IMR-90 (cell line): Measurements from ENCODE around the gene CADM1. TPM values are rescaled to one million over a fixed set of nuclear protein-coding genes. Genes with fewer than 3 reads are reported as not detected.

Experiments used
- ATAC-seq: fragments of 200-7000 bp; cut with Tn5 transposase; 2 replicates; pipeline ENCODE4 v1.9.1; 2020; ENCODE audit warnings: low read depth, mild to moderate bottlenecking, moderate library complexity
- BruUV-seq: library from RNA; stranded (reverse); fragments of 400-500 nt; replicated peaks from 2 replicates; lab custom pipeline; 2021; lab: Mats Ljungman, UMichigan
- CTCF ChIA-PET: fragments of 300-600 bp; formaldehyde crosslinking; extraction: SDS; loops from one replicate; lab custom pipeline; 2021; ENCODE audit warnings: antibody characterized with exemption; lab: Yijun Ruan, JAX
- POLR2A ChIA-PET: fragments of 300-600 bp; sonication (Branson Sonifier 250); formaldehyde crosslinking; loops from one replicate; lab custom pipeline; 2022; ENCODE audit warnings: antibody characterized with exemption; ENCODE audit not compliant: unreplicated experiment; lab: Charles Lee
- DNase-seq: peaks from one replicate; pipeline ENCODE4 v3.0.0; 2013
- H2AFZ ChIP-seq: replicated peaks from 2 replicates; pipeline ENCODE3; 2013; ENCODE audit warnings: low read length, mild to moderate bottlenecking; ENCODE audit not compliant: poor library complexity
- H2AK5ac ChIP-seq: 2 replicates; pipeline ENCODE4 v1.6.1; 2013; ENCODE audit warnings: low read depth, low read length, inconsistent platforms
- H2AK9ac ChIP-seq: replicated peaks from 2 replicates; pipeline ENCODE3; 2013; ENCODE audit warnings: mild to moderate bottlenecking, low read depth, low read length, moderate library complexity; ENCODE audit not compliant: poor library complexity
- H2BK120ac ChIP-seq: 2 replicates; pipeline ENCODE4 v1.6.1; 2013; ENCODE audit warnings: low read depth, low read length, inconsistent platforms
- H2BK15ac ChIP-seq: 3 replicates; pipeline ENCODE4 v1.6.1; 2013; ENCODE audit warnings: low read depth, low read length, inconsistent platforms
- H2BK20ac ChIP-seq: 2 replicates; pipeline ENCODE4 v1.6.1; 2013; ENCODE audit warnings: low read depth, mild to moderate bottlenecking, inconsistent platforms, low read length, moderate library complexity
- H2BK5ac ChIP-seq: 2 replicates; pipeline ENCODE4 v1.6.1; 2013; ENCODE audit warnings: mild to moderate bottlenecking, low read depth, low read length, inconsistent platforms; ENCODE audit not compliant: poor library complexity, severe bottlenecking
- H3K14ac ChIP-seq: replicated peaks from 2 replicates; pipeline ENCODE4 v1.6.1; 2013; ENCODE audit warnings: low read depth, low read length, inconsistent platforms
- H3K18ac ChIP-seq: 2 replicates; pipeline ENCODE4 v1.6.1; 2013; ENCODE audit warnings: low read depth, low read length, control low read depth
- H3K23ac ChIP-seq: 2 replicates; pipeline ENCODE4 v1.6.1; 2013; ENCODE audit warnings: low read depth, low read length, inconsistent platforms
- H3K27ac ChIP-seq: 2 replicates; pipeline ENCODE4 v1.5.1; 2013; ENCODE audit warnings: mild to moderate bottlenecking, control low read depth, low read length; ENCODE audit not compliant: insufficient read depth
- H3K27me3 ChIP-seq: 2 replicates; pipeline ENCODE4 v1.6.1; 2013; ENCODE audit warnings: low read length; ENCODE audit not compliant: control insufficient read depth, insufficient read depth
- H3K36me3 ChIP-seq: 2 replicates; pipeline ENCODE4 v1.6.1; 2013; ENCODE audit warnings: low read length, mixed read lengths; ENCODE audit not compliant: control insufficient read depth, insufficient read depth
- H3K4ac ChIP-seq: 2 replicates; pipeline ENCODE4 v1.6.1; 2013; ENCODE audit warnings: low read depth, low read length, inconsistent platforms
- H3K4me1 ChIP-seq: 2 replicates; pipeline ENCODE4 v1.6.1; 2013; ENCODE audit warnings: low read length, mixed read lengths; ENCODE audit not compliant: control insufficient read depth, insufficient read depth
- H3K4me2 ChIP-seq: 2 replicates; pipeline ENCODE4 v1.6.1; 2013; ENCODE audit warnings: low read depth, mild to moderate bottlenecking, control low read depth, low read length, moderate library complexity
- H3K4me3 ChIP-seq: 2 replicates; pipeline ENCODE4 v1.5.1; 2013; ENCODE audit warnings: low read depth, mild to moderate bottlenecking, control low read depth, low read length, moderate library complexity; ENCODE audit not compliant: insufficient read depth
- H3K56ac ChIP-seq: 2 replicates; pipeline ENCODE4 v1.6.1; 2013; ENCODE audit warnings: low read length, inconsistent platforms; ENCODE audit not compliant: insufficient read depth; ENCODE audit errors: extremely low read depth
- H3K79me1 ChIP-seq, 2 experiments: 2 replicates each; pipeline ENCODE4 v1.6.1; 2013; ENCODE audit warnings: low read length in 2 of 2, inconsistent platforms in 1 of 2, low read depth in 1 of 2
- H3K9ac ChIP-seq: 2 replicates; pipeline ENCODE4 v1.6.1; 2013; ENCODE audit warnings: low read depth, low read length, control low read depth
- H3K9me1 ChIP-seq: 2 replicates; pipeline ENCODE4 v1.6.1; 2013; ENCODE audit warnings: low read length, inconsistent platforms; ENCODE audit not compliant: insufficient read depth
- H3K9me3 ChIP-seq: 2 replicates; pipeline ENCODE4 v1.6.1; 2013; ENCODE audit warnings: low read length; ENCODE audit not compliant: control insufficient read depth, insufficient read depth
- H4K20me1 ChIP-seq: 2 replicates; pipeline ENCODE4 v1.6.1; 2013; ENCODE audit warnings: low read length, inconsistent platforms; ENCODE audit not compliant: insufficient read depth
- H4K5ac ChIP-seq: 2 replicates; pipeline ENCODE4 v1.6.1; 2013; ENCODE audit warnings: mild to moderate bottlenecking, low read depth, low read length, control low read depth
- H4K8ac ChIP-seq, 2 experiments: 2 replicates each; pipeline ENCODE4 v1.6.1; 2013; ENCODE audit warnings: low read depth in 2 of 2, low read length in 2 of 2, control low read depth in 1 of 2, inconsistent platforms in 1 of 2
- H4K91ac ChIP-seq: 2 replicates; pipeline ENCODE4 v1.6.1; 2013; ENCODE audit warnings: low read depth, low read length, inconsistent platforms; ENCODE audit not compliant: insufficient read depth
- CEBPB ChIP-seq: IDR thresholded peaks from 2 replicates; pipeline ENCODE4 v1.6.1; 2012; ENCODE audit warnings: low read depth, low read length, improper control_type of control experiment
- POLR2A ChIP-seq: IDR thresholded peaks from 2 replicates; pipeline ENCODE4 v1.6.1; 2012; ENCODE audit warnings: mild to moderate bottlenecking, low read depth, low read length
- WGBS, 2 experiments: methylation state at CpG; one replicate each; pipeline versions ENCODE4 v1.1.5 to v1.1.7; 2013; ENCODE audit warnings: missing lambda C conversion rate in 2 of 2; ENCODE audit not compliant: insufficient read length in 1 of 2; ENCODE audit errors: extremely low coverage in 2 of 2; 5-methylcytosine and 5-hydroxymethylcytosine counted together
- dilution Hi-C: fragments of 300-500 bp; cut with HindIII; formaldehyde crosslinking; loops from one replicate; pipeline ENCODE4 v1.14.3; 2018; ENCODE audit warnings: low sequenced_read_pairs; ENCODE audit not compliant: unreplicated experiment
- in situ Hi-C: fragments of 300-500 bp; cut with MboI; formaldehyde crosslinking; loops from 3 replicates; pipeline ENCODE4 v1.14.3; 2019; ENCODE audit warnings: low sequenced_read_pairs, inconsistent platforms, mixed read lengths
- intact Hi-C: fragments of 100-400 bp; cut with micrococcal nuclease; formaldehyde crosslinking; loops from 2 replicates; pipeline ENCODE4 v1.10.0; 2022
- polyA plus RNA-seq, 3 experiments: library from polyadenylated mRNA; depleted of rRNA; stranded (reverse); fragments of >200 nt; gene quantifications; 2 replicates each; pipeline ENCODE4 v1.2.3, GENCODE V29; 2012; ENCODE audit warnings: low replicate concordance in 1 of 3
- total RNA-seq: library from RNA; depleted of rRNA; stranded (reverse); fragments of >200 nt; gene quantifications from 2 replicates; pipeline ENCODE4 v1.2.3, GENCODE V29; 2012

The CADM1 gene
- total and polyA plus RNA-seq, 2 of the 4 experiments (the other 2 are of a cell fraction): 28.8 to 77.1 TPM

- Histone ChIP-seq H2AK5ac (peak overlapping the region; percentile 82), H2BK120ac (peak overlapping the region; percentile 90), H3K4me1 (peaks cover 14% of the 10 kb centered on the region), H3K4ac (peak overlapping the region; percentile 90), H3K27ac (peak overlapping the region; percentile 88), H3K27me3 (no peaks in the 10 kb centered on the region), H3K9me3 (no peaks in the 10 kb centered on the region), H3K18ac (peak overlapping the region; percentile 70), H3K9ac (peak overlapping the region; percentile 32; the same call in 1 of the 2 replicates), H3K9me1 (peaks cover 3% of the 10 kb centered on the region; the same call in 1 of the 2 replicates), H3K36me3 (no peaks in the 10 kb centered on the region), H3K56ac (peak overlapping the region; percentile 79), H2AFZ (peak overlapping the region; percentile 3), H4K5ac (peak overlapping the region; percentile 61), H2BK5ac (peak overlapping the region; percentile 86), H3K14ac (peak overlapping the region; percentile 55), H4K20me1 (no peaks in the 10 kb centered on the region), H4K91ac (peak overlapping the region; percentile 81), H3K4me2 (peak overlapping the region; percentile 67), H3K79me1 (peaks cover 4 to 7% of the 10 kb centered on the region in 2 experiments; a peak in 1 of 4 replicates), H4K8ac (peak overlapping the region; percentile 89 to 90), H2BK20ac (peak overlapping the region; percentile 84), H2BK15ac (peak overlapping the region; percentile 90), H2AK9ac (peak overlapping the region; percentile 58), H3K4me3 (peak overlapping the region; percentile 2; the same call in 1 of the 2 replicates), H3K23ac (peak overlapping the region; percentile 88)
- POLR2A ChIA-PET: interaction anchor here (1.0 kb wide), 1 partner anchor 10 kb away, joined by 4 read pairs; no protein-coding TSS in a partner anchor
- no TSS peak for BruUV-seq
- in situ Hi-C loops: no loop called here
- TF ChIP-seq POLR2A (no peak), CEBPB (peak; percentile 52)
- DNase-seq (peak; percentile 91), ATAC-seq (peak; percentile 88)
- intact Hi-C loops: loop anchor here (2.0 to 5.0 kb wide), 2 partner anchors 35 to 53 kb away; no protein-coding TSS in a partner anchor
- 93% methylated on average over 3 of the region's 10 CpGs; no CpG with 5 or more reads in 1 of the 2 experiments for WGBS, 2 experiments
- dilution Hi-C loops: no loop called here
- CTCF ChIA-PET: no interaction called here
Observed at GRCh38 chr11:115279813-115280761, 224.1 kb downstream of the CADM1 start.
